ENCODE results near the gene BSN. TPM values are rescaled to one million over a fixed set of nuclear protein-coding genes. Genes with fewer than 3 reads are reported as not detected.

Gene BSN
- total and polyA plus RNA-seq, 2 experiments from 2014 or later = 0.50 to 5.1 TPM

DNA sequence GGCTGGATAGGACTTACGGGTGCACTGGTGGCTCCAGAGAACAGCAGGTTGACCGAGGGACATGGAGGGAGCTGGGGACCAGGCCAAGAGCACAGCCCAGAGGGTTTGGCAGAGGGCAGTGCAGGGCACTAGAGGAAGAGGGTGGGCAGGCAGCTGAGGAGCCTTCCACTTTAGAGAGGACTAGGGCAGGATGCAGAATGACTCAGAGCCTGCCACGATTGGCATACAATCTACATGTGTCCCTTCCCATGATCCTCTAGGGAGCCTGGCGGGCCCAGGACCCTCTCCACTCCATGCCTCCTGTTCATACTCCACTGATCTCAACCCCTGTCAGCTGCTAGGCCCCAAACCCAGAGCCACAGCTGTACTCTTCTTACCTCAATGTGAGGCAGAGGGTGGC, 105.5 kb downstream of the BSN start:
- TF ChIP-seq ZNF462 (CRISPR knock-in tag; IDR thresholded peaks at IDR 0.05) (no peak), CREB1 (CRISPR knock-in tag; IDR thresholded peaks at IDR 0.05; ENCODE audit: low read depth) (no peak), ZNF114 (CRISPR knock-in tag; IDR thresholded peaks at IDR 0.05) (no peak), NANOG (IDR thresholded peaks at IDR 0.05; ENCODE audit: borderline replicate concordance) (no peak), ETS1 (IDR thresholded peaks at IDR 0.05) (no peak), POLR2AphosphoS5 (IDR thresholded peaks at IDR 0.05; ENCODE audit: low read depth) (no peak), EZH2phosphoT487 (IDR thresholded peaks at IDR 0.05; ENCODE audit: unreplicated experiment) (no peak), STAT1 (IDR thresholded peaks at IDR 0.05; ENCODE audit: unreplicated experiment) (no peak), ZNF331 (CRISPR knock-in tag; IDR thresholded peaks at IDR 0.05; ENCODE audit: low read depth) (no peak), EZH2 (IDR thresholded peaks at IDR 0.05; ENCODE audit: low read depth, unreplicated experiment) (no peak), JUNB (IDR thresholded peaks at IDR 0.05; ENCODE audit: unreplicated experiment) (no peak), CTCF (conservative IDR thresholded peaks at IDR 0.05; ENCODE audit: low read depth in 2 of 2) (no peak)
- TF ChIP-seq, protein P1, sequence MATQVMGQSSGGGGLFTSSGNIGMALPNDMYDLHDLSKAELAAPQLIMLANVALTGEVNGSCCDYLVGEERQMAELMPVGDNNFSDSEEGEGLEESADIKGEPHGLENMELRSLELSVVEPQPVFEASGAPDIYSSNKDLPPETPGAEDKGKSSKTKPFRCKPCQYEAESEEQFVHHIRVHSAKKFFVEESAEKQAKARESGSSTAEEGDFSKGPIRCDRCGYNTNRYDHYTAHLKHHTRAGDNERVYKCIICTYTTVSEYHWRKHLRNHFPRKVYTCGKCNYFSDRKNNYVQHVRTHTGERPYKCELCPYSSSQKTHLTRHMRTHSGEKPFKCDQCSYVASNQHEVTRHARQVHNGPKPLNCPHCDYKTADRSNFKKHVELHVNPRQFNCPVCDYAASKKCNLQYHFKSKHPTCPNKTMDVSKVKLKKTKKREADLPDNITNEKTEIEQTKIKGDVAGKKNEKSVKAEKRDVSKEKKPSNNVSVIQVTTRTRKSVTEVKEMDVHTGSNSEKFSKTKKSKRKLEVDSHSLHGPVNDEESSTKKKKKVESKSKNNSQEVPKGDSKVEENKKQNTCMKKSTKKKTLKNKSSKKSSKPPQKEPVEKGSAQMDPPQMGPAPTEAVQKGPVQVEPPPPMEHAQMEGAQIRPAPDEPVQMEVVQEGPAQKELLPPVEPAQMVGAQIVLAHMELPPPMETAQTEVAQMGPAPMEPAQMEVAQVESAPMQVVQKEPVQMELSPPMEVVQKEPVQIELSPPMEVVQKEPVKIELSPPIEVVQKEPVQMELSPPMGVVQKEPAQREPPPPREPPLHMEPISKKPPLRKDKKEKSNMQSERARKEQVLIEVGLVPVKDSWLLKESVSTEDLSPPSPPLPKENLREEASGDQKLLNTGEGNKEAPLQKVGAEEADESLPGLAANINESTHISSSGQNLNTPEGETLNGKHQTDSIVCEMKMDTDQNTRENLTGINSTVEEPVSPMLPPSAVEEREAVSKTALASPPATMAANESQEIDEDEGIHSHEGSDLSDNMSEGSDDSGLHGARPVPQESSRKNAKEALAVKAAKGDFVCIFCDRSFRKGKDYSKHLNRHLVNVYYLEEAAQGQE (IDR thresholded peaks at IDR 0.05; ENCODE audit: unreplicated experiment) = no peak
- Histone ChIP-seq H3K36me3 (ENCODE audit: insufficient read depth) (no peaks in the 10 kb centered on the region), H3K9me2 (ENCODE audit: insufficient read depth) (no peaks in the 10 kb centered on the region), H4K20me1 (replicated peaks; ENCODE audit: insufficient read depth) (no peaks in the 10 kb centered on the region), H3K4me1 (ENCODE audit: insufficient read depth) (no peaks in the 10 kb centered on the region), H2AFZ (no peak overlapping the region), H3F3A (replicated peaks; ENCODE audit: low read depth) (no peaks in the 10 kb centered on the region), H3K4me3 (no peak overlapping the region), H3K27ac (ENCODE audit: low read depth) (no peak overlapping the region), H3K27me3 (ENCODE audit: insufficient read depth) (no peaks in the 10 kb centered on the region), H3K4me2 (no peak overlapping the region), H3K79me2 (replicated peaks; ENCODE audit: insufficient read depth) (no peaks in the 10 kb centered on the region)
- ATAC-seq (no peak), DNase-seq (ENCODE audit: low spot score) (no peak)
- Mint-ChIP-seq H3K9me3 (no peaks in the 10 kb centered on the region), H3K27ac (no peak overlapping the region), H3K4me3 (no peak overlapping the region), H3K36me3 (ENCODE audit: low read depth) (no peaks in the 10 kb centered on the region; the same call in 2 of the 3 replicates), H3K27me3 (ENCODE audit: insufficient read depth, low read depth, poor library complexity) (peaks cover 16% of the 10 kb centered on the region), H3K4me1 (peaks cover 2% of the 10 kb centered on the region)
